ENCODE data around the gene GLI3. TPM values are rescaled to one million over a fixed set of nuclear protein-coding genes. Genes with fewer than 3 reads are reported as not detected.

GLI3 gene
- total RNA-seq, 6 experiments from 2014 or later: 0.12 to 0.95 (median 0.21) TPM

- H3K27me3 ChIP-seq: no peaks in the 10 kb centered on the region
- DNase-seq (no peak), ATAC-seq (no peak)
- no peaks in the 10 kb centered on the region for H3K36me3 ChIP-seq
- TF ChIP-seq CTCF (IDR thresholded peaks at IDR 0.05) (no peak), POLR2A (IDR thresholded peaks at IDR 0.05) (no peak)
- intact Hi-C loops (cut with DNase I): no loop called here
- 71% methylated on average over 2 of the region's 2 CpGs for WGBS (ENCODE audit: insufficient coverage, low coverage, low lambda C conversion rate, missing lambda C conversion rate)
- no peaks in the 10 kb centered on the region for H3K9me3 ChIP-seq
- H3K27ac ChIP-seq: no peak overlapping the region
- no peaks in the 10 kb centered on the region for H3K4me1 ChIP-seq
- H3K4me3 ChIP-seq: no peak overlapping the region
Observed at GRCh38 chr7:41912426-41912825, 324.6 kb downstream of the GLI3 start.

- ATAC-seq: no peak
- WGBS (ENCODE audit: insufficient coverage, low coverage, low lambda C conversion rate, missing lambda C conversion rate): 78% methylated on average over 2 of the region's 2 CpGs
- TF ChIP-seq POLR2A (IDR thresholded peaks at IDR 0.05): no peak
- TF ChIP-seq CTCF (IDR thresholded peaks at IDR 0.05): no peak
- H3K36me3 ChIP-seq: no peaks in the 10 kb centered on the region
- no peaks in the 10 kb centered on the region for H3K9me3 ChIP-seq
- intact Hi-C loops (cut with DNase I): no loop called here
- no peak overlapping the region for H3K4me3 ChIP-seq
- no peak for DNase-seq
- H3K4me1 ChIP-seq: no peaks in the 10 kb centered on the region
- no peak overlapping the region for H3K27ac ChIP-seq
- H3K27me3 ChIP-seq: no peaks in the 10 kb centered on the region
Observed at GRCh38 chr7:41911792-41912191, 325.2 kb downstream of the GLI3 start.

Small RNAs within 50 kb of the gene (small RNA-seq; reads per million reads assigned to genes)
- gene HMGN2P30: 0 reads per million in 2 experiments
